Thyroid gland (tissue), 4 donors: ENCODE results near the gene DIS3L2. TPM values are rescaled to one million over a fixed set of nuclear protein-coding genes. Genes with fewer than 3 reads are reported as not detected.

ENCODE experiments used
- DNase-seq, 2 donors: peaks; one replicate each; pipeline ENCODE4 v3.0.0-alpha.2; 2019
- H3K27ac ChIP-seq, 3 donors: fragments of 200-600 bp; sonication (generic); 1 replicate in 2 of 3; 2 replicates in 1 of 3; pipeline ENCODE4 v1.5.1; 2016 to 2019; ENCODE audit warnings: mild to moderate bottlenecking in 1 of 3, moderate library complexity in 1 of 3
- H3K27me3 ChIP-seq: fragments of 200-600 bp; sonication (generic); one replicate; pipeline ENCODE4 v1.5.1; 2019
- H3K36me3 ChIP-seq, 2 donors: fragments of 200-600 bp; sonication (generic); one replicate each; pipeline ENCODE4 v1.5.1; 2016 to 2019
- H3K4me1 ChIP-seq, 2 donors: fragments of 200-600 bp; sonication (generic); one replicate each; pipeline ENCODE4 v1.5.1; 2017 to 2019
- H3K4me3 ChIP-seq, 3 donors: fragments of 200-600 bp; sonication (generic); replicated peaks in 1 of 3; 1 replicate in 2 of 3; 2 replicates in 1 of 3; pipeline ENCODE4 v1.5.1; 2016; ENCODE audit warnings: mild to moderate bottlenecking in 1 of 3
- H3K9me3 ChIP-seq: fragments of 200-600 bp; sonication (generic); one replicate; pipeline ENCODE4 v1.5.1; 2017
- CTCF ChIP-seq, 6 experiments: fragments of 200-600 bp in 3 of 6; fragments of 450-650 bp in 3 of 6; sonication (generic) in 3 of 6; IDR thresholded peaks; one replicate each; pipeline ENCODE4 v1.5.1; 2016 to 2019; ENCODE audit warnings: antibody characterized with exemption in 6 of 6, mild to moderate bottlenecking in 2 of 6, inconsistent platforms in 1 of 6, moderate library complexity in 1 of 6
- POLR2A ChIP-seq, 2 donors: fragments of 450-650 bp; IDR thresholded peaks; one replicate each; pipeline ENCODE4 v1.6.1; 2017; ENCODE audit warnings: antibody characterized with exemption in 2 of 2, mild to moderate bottlenecking in 2 of 2, moderate library complexity in 1 of 2
- WGBS, 2 donors: methylation state at CpG; one replicate each; pipeline ENCODE4 v1.1.5; 2017; 5-methylcytosine and 5-hydroxymethylcytosine counted together
- intact Hi-C: fragments of 100-400 bp; cut with DNase I; formaldehyde crosslinking; loops from one replicate; pipeline ENCODE4 v1.15.1; 2023
- total RNA-seq, 4 donors: library from RNA; depleted of rRNA; stranded (reverse); fragments of >200 nt; gene quantifications; one replicate each; pipeline ENCODE4 v1.2.3, GENCODE V29; 2016

The DIS3L2 gene
- total RNA-seq, 4 donors from 2014 or later = 42.2 to 68.7 (median 50.3) TPM

GRCh38 chr2:232299927-232300674 is 338.6 kb downstream of the DIS3L2 start:
- Histone ChIP-seq H3K4me3 (no peak overlapping the region), H3K4me1 (peaks cover 21 to 23% of the 10 kb centered on the region in 2 donors), H3K27me3 (no peaks in the 10 kb centered on the region), H3K9me3 (no peaks in the 10 kb centered on the region), H3K27ac (no peak overlapping the region), H3K36me3 (no peaks in the 10 kb centered on the region)
- DNase-seq = no peak
- intact Hi-C loops = no loop called here
- WGBS, 2 donors = 93 to 94% methylated on average over 6 of the region's 6 CpGs
- TF ChIP-seq CTCF (IDR thresholded peaks at IDR 0.05) = no peak
- no peak for TF ChIP-seq POLR2A (IDR thresholded peaks at IDR 0.05)

- Histone ChIP-seq H3K4me1 (peaks cover 21 to 23% of the 10 kb centered on the region in 2 donors), H3K27ac (no peak overlapping the region), H3K27me3 (no peaks in the 10 kb centered on the region), H3K36me3 (no peaks in the 10 kb centered on the region), H3K4me3 (no peak overlapping the region), H3K9me3 (no peaks in the 10 kb centered on the region)
- TF ChIP-seq POLR2A (IDR thresholded peaks at IDR 0.05) (no peak), CTCF (IDR thresholded peaks at IDR 0.05) (no peak)
- no peak for DNase-seq
- 77 to 88% methylated on average over 6 of the region's 6 CpGs for WGBS, 2 donors
- intact Hi-C loops = no loop called here
Measured at GRCh38 chr2:232300894-232301387, 339.4 kb downstream of the DIS3L2 start.

- intact Hi-C loops = no loop called here
- DNase-seq = no peak
- TF ChIP-seq POLR2A (IDR thresholded peaks at IDR 0.05) (no peak), CTCF (IDR thresholded peaks at IDR 0.05) (no peak)
- no peaks in the 10 kb centered on the region for H3K27me3 ChIP-seq
- H3K9me3 ChIP-seq = no peaks in the 10 kb centered on the region
- 92 to 94% methylated on average over 6 of the region's 6 CpGs for WGBS, 2 donors
- H3K27ac ChIP-seq = no peak overlapping the region
- H3K4me1 ChIP-seq = no peaks in the 10 kb centered on the region
- H3K36me3 ChIP-seq = no peaks in the 10 kb centered on the region
- no peak overlapping the region for H3K4me3 ChIP-seq
Measured at GRCh38 chr2:232304236-232304635, 342.7 kb downstream of the DIS3L2 start.

GRCh38 chr2:232306741-232307305 is 345.3 kb downstream of the DIS3L2 start:
- Histone ChIP-seq H3K4me1 (peaks cover 0 to 7% of the 10 kb centered on the region in 2 donors), H3K9me3 (no peaks in the 10 kb centered on the region), H3K36me3 (no peaks in the 10 kb centered on the region), H3K4me3 (no peak overlapping the region), H3K27ac (no peak overlapping the region), H3K27me3 (no peaks in the 10 kb centered on the region)
- 95 to 98% methylated on average over 7 of the region's 7 CpGs for WGBS, 2 donors
- intact Hi-C loops = no loop called here
- DNase-seq = no peak
- TF ChIP-seq POLR2A (IDR thresholded peaks at IDR 0.05) = no peak
- TF ChIP-seq CTCF (IDR thresholded peaks at IDR 0.05) = no peak

GRCh38 chr2:232307854-232308253 is 346.3 kb downstream of the DIS3L2 start:
- Histone ChIP-seq H3K9me3 (no peaks in the 10 kb centered on the region), H3K27me3 (no peaks in the 10 kb centered on the region), H3K4me1 (peaks cover 0 to 7% of the 10 kb centered on the region in 2 donors), H3K27ac (no peak overlapping the region), H3K36me3 (no peaks in the 10 kb centered on the region), H3K4me3 (no peak overlapping the region)
- TF ChIP-seq CTCF (IDR thresholded peaks at IDR 0.05) (no peak), POLR2A (IDR thresholded peaks at IDR 0.05) (no peak)
- no peak for DNase-seq
- intact Hi-C loops = no loop called here
- WGBS, 2 donors = 66 to 76% methylated on average over 2 to 3 of the region's 3 CpGs
